H1 (cell line): Measurements from ENCODE around the gene BABAM2. TPM values are rescaled to one million over a fixed set of nuclear protein-coding genes. Genes with fewer than 3 reads are reported as not detected.

Source experiments
- CTBP2 ChIP-seq: IDR thresholded peaks from 2 replicates; pipeline ENCODE4 v1.7.0; 2011; ENCODE audit warnings: borderline replicate concordance, mild to moderate bottlenecking, moderate library complexity, mixed read lengths, low read length; ENCODE audit not compliant: insufficient read depth, insufficient read length
- NRF1 ChIP-seq: IDR thresholded peaks from 2 replicates; pipeline ENCODE4 v1.6.1; 2011; ENCODE audit warnings: mild to moderate bottlenecking, low read depth, low read length, improper control_type of control experiment
- RNF2 ChIP-seq: fragments of 200-900, 300-1000 bp; sonication (generic); IDR thresholded peaks from 2 replicates; pipeline ENCODE4 v1.7.1; 2016; ENCODE audit warnings: borderline replicate concordance, low read depth, mild to moderate bottlenecking, antibody characterized with exemption, low read length; ENCODE audit not compliant: poor library complexity, severe bottlenecking; ENCODE audit errors: missing control alignments
- SP4 ChIP-seq: IDR thresholded peaks from 2 replicates; pipeline ENCODE4 v1.6.1; 2012; ENCODE audit warnings: low read length, inconsistent platforms
- polyA plus RNA-seq, 7 experiments: library from polyadenylated mRNA; depleted of rRNA in 3 of 7; stranded (reverse) in 5 of 7; unstranded in 2 of 7; fragments of >200 nt in 5 of 7; fragments of 200-250 nt in 2 of 7; gene quantifications; 1 replicate in 5 of 7; 2 replicates in 1 of 7; 4 replicates in 1 of 7; pipeline versions ENCODE4 v1.2.1 to v1.2.3, GENCODE V29; 2011 to 2013; ENCODE audit warnings: missing spikeins in 2 of 7, mixed read lengths in 2 of 7
- total RNA-seq: library from RNA; stranded (reverse); fragmentation: NEBNext Ultra II Directional; extraction: Animal tissue kit (Norgen Biotek cat#: 25700); gene quantifications from 2 replicates; pipeline ENCODE4 v1.2.1, GENCODE V29; 2021
- TF ChIP-seq, protein P1 (sequence below): IDR thresholded peaks from 2 replicates; pipeline ENCODE4 v1.6.1; 2012; ENCODE audit warnings: inconsistent platforms
- TF ChIP-seq, protein P2 (sequence below): IDR thresholded peaks from 2 replicates; pipeline ENCODE4 v1.6.1; 2011; ENCODE audit warnings: low read depth, mild to moderate bottlenecking, low read length; ENCODE audit not compliant: insufficient read depth

The BABAM2 gene
- total and polyA plus RNA-seq, 2 of the 8 experiments (the other 6 are each of a cell fraction or from before 2014, with no cell fraction given), result 15.8 to 20.9 TPM

DNA sequence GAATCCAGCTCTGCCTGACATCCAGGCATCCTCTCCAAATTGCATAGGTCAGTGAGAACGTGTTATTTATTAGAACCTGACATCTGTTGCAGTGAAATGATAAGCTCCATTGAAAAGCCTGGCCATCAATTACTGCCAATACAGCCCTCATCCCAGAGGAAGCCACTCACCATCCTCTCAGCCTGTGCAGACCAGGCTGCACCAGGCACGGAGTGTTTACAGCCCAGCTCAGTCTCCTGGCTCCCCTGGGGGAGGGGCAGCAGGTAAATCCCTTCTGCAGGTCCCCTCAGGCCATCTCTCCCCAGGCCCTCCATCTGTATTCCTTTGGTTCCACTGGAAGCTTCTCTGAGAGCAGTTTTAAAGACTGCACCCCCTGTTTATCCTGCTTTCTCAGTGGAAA lies 419.6 kb downstream of the BABAM2 start (continued):
- TF ChIP-seq, protein P1, sequence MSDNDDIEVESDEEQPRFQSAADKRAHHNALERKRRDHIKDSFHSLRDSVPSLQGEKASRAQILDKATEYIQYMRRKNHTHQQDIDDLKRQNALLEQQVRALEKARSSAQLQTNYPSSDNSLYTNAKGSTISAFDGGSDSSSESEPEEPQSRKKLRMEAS, result no peak
- TF ChIP-seq RNF2, result no peak
- TF ChIP-seq NRF1, result no peak
- no peak for TF ChIP-seq SP4
- TF ChIP-seq, protein P2, sequence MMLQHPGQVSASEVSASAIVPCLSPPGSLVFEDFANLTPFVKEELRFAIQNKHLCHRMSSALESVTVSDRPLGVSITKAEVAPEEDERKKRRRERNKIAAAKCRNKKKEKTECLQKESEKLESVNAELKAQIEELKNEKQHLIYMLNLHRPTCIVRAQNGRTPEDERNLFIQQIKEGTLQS, result no peak
- no peak for TF ChIP-seq CTBP2
